HT1080 (cell line): Measurements from ENCODE around the gene ATF1. TPM values are rescaled to one million over a fixed set of nuclear protein-coding genes. Genes with fewer than 3 reads are reported as not detected.
"Not testable (repeated sequence)": the region's sequence is repeated elsewhere in the genome, so short reads cannot be mapped to it uniquely, and the experiment has no call there.

Experiments
- DNase-seq: peaks from one replicate; pipeline ENCODE4 v3.0.0-alpha.2; 2015; ENCODE audit warnings: low read depth
- small RNA-seq: library from RNA; depleted of rRNA; stranded (forward); fragments of <200 nt; gene quantifications from one replicate; pipeline ENCODE3, GENCODE V24; 2014
- total RNA-seq: library from RNA; depleted of rRNA; stranded (reverse); fragments of >200 nt; shearing (Covaris generic); gene quantifications from 2 replicates; pipeline ENCODE4 v1.2.3, GENCODE V29; 2014; rRNA removed

Gene ATF1
- total RNA-seq, 1 experiment from 2014 or later = 65.4 TPM

- DNase-seq = not testable (repeated sequence)
These were observed 91.3 kb downstream of the ATF1 start for GRCh38 chr12:50855218-50855617.

- not testable (repeated sequence) for DNase-seq
These were observed 91.8 kb downstream of the ATF1 start for GRCh38 chr12:50855679-50856078.

- no peak for DNase-seq
These were observed 95.9 kb downstream of the ATF1 start for GRCh38 chr12:50859621-50860310.

- peak; percentile 83 for DNase-seq
These were observed 98.4 kb downstream of the ATF1 start for GRCh38 chr12:50862316-50862715.

- no peak for DNase-seq
These were observed 101.4 kb downstream of the ATF1 start for GRCh38 chr12:50865266-50865665.

- not testable (repeated sequence) for DNase-seq
These were observed 105.0 kb downstream of the ATF1 start for GRCh38 chr12:50868881-50869280.

Small RNA genes lying within 50 kb of the gene (small RNA-seq; reads per million reads assigned to genes)
- gene AC013244.2 = not detected
- gene RF00019 = not detected
- gene RN7SL519P = not detected

Other genes starting within 250 kb of the ATF1 start
- not detected in 2 replicates for gene TMPRSS12, start 78.8 kb downstream of the ATF1 start, total RNA-seq
- gene HIGD1C, start 188.4 kb downstream of the ATF1 start, total RNA-seq = not detected in 2 replicates